GM19239 (cell line): ENCODE measurements around the gene SCCPDH.
"Not testable (repeated sequence)": the region's sequence is repeated elsewhere in the genome, so short reads cannot be mapped to it uniquely, and the experiment has no call there.

Experiments used
- DNase-seq: peaks from one replicate; pipeline ENCODE4 v3.0.0; 2011; ENCODE audit warnings: low spot score; ENCODE audit not compliant: insufficient read length
- FAIRE-seq: peaks from 2 replicates; lab custom pipeline; 2011; peaks lifted over from hg19 to GRCh38; lab: Jason Lieb, UNC

SCCPDH gene

GRCh38 chr1:246795906-246796694 lies 71.9 kb downstream of the SCCPDH start:
- DNase-seq (no peak), FAIRE-seq (no peak)

- FAIRE-seq (no peak), DNase-seq (no peak)
Observed at GRCh38 chr1:246797157-246797556, 72.9 kb downstream of the SCCPDH start.

GRCh38 chr1:246797597-246797996 lies 73.4 kb downstream of the SCCPDH start:
- DNase-seq (no peak), FAIRE-seq (no peak)

- no peak for FAIRE-seq
- DNase-seq = no peak
Observed at GRCh38 chr1:246798107-246798506, 73.9 kb downstream of the SCCPDH start.

DNA sequence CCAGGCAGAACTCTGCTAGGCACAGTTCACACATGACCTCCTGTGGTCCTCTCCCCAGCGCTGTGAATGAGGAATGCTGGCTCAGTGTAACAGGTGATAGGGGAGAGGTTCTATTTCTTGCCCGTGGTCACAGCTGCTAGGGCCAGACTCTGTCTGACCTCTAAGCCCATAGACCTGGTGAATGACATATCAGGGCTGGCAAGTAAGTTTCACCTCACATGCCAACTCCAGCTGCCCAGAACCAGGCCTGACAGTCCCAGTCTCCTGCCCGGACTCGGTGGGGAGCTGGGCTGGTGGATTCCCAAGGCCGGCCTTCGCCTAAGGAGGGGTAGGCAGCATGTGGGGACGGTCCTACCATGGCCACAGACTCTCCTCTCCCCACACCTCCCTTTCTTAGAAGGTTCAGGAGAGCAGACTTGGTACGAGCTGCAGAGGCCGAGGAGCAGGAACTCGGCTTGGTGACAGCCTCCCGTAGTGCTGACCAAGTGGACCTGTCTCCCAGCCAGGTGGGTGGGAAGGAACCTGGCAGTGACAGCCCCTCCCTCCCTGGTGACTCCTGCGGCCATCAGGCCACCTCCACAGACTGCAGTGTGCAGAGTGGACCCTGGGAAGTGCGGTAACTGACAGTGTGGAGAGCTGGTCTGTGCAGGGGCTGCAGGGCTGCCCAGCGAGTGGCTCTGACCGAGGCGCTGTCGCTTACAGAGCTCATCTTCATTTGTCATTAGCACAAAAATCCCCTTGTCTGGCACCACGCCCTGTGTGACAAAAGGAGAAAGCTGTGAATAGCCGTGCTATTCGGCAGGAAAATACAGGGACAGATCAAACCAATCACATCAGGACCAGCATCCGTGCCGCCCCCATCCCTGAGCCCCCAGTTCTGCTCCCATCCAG lies 74.6 kb downstream of the SCCPDH start:
- FAIRE-seq = no peak
- DNase-seq = no peak

DNA sequence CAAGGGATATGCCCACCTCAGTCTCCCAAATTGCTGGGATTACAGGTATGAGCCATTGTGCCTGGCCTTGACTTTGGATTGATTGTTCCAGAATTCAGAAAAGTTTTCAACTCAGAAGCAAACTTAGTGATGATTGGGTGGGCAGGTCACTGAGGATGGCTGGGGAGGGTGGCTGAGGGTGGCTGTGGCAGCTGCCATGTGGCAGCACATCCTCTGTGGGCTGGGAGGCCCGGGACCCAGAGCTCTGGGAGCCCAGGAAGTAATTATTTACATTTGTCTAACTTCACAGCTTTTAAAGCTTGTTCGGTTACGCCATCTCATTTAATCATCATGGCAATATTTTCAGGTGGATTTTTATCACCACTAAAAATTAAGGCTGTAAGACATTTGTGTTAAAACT lies 76.1 kb downstream of the SCCPDH start:
- FAIRE-seq (no peak), DNase-seq (no peak)

GRCh38 chr1:246800756-246801155 lies 76.5 kb downstream of the SCCPDH start:
- FAIRE-seq (no peak), DNase-seq (no peak)

- FAIRE-seq (no peak), DNase-seq (no peak)
Observed at GRCh38 chr1:246801241-246802020, 77.2 kb downstream of the SCCPDH start.

DNA sequence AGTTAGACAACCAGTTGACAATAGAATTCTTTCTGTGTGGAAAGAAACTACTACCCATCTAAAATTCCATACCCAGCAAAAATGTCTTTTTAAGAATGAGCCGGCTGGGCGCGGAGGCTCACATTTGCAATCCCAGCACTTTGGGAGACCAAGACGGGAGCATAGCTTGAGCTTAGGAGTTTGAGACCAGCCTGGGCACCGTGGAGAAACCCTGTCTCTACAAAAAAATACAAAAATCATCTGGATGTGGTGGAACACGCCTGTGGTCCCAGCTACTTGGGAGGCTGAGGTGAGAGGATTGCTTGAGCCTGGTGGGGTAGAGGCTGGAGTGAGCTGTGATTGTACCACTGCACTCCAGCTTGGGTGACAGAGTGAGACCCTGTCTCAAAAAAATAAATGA lies 79.2 kb downstream of the SCCPDH start:
- DNase-seq = no peak
- FAIRE-seq = no peak

DNA sequence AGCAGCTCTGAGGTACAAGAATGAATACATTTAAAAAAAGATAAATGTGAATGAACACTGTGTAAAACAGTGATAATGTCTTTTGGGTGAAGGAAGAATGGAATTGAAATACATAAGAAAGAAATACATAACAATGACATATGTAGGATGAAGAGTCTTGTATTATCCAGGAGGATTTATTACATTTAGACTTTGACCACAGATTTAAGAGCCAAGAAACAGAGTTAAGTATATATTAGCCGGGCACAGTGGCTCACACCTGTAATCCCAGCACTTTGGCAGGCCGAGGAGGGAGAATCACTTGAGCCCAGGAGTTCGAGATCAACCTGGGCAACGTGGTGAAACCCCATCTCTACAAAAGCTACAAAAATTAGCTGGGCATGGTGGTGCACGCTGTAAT lies 79.7 kb downstream of the SCCPDH start:
- FAIRE-seq = no peak
- DNase-seq = no peak

DNA sequence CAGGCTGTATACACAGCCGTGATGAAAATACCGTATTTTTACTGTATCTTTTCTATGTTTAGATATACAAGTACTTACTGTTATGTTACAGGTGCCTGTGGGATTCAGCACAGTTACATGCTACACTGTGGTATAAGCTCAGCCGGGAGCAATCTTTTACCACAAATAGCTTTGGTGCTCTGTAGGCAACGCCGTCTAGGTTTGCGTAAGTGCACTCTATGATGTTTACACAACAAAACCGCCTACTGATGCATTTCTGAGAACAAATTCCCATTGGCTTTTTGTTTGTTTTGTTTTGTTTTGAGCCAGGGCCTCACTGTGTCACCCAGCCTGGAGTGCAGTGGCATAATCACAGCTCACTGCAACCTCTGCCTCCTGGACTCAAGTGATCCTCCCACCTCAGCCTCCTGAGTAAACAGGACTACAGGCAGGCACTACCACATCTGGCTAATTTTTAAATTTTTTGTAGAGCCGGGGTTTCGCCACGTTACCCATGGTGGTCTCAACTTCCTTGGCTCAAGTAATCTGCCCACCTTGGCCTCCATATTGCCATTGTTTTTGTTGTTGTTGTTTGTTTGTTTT lies 81.0 kb downstream of the SCCPDH start:
- DNase-seq = no peak
- FAIRE-seq = no peak

- DNase-seq = no peak
- no peak for FAIRE-seq
Observed at GRCh38 chr1:246809473-246809872, 85.3 kb downstream of the SCCPDH start.

DNA sequence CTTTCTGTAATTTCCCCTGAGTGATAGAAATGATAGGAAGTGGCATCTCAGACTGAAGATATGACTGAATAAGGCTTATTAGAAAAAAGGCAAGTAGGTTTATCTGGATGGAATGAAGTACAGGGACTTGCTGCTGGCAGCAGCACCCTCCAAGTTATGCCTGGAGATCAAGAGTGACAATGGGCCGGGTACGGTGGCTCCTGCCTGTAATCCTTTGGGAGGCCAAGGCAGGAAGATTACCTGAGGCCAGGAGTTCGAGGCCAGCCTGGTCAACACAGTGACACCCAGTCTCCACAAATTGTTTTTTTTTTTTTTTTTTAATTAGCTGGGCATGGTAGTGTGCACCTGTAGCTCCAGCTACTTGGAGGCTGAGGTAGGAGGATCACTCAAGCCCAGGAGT lies 87.8 kb downstream of the SCCPDH start:
- no peak for FAIRE-seq
- DNase-seq = no peak

GRCh38 chr1:246813325-246813724 lies 89.1 kb downstream of the SCCPDH start:
- FAIRE-seq, DNase-seq: not testable (repeated sequence)

GRCh38 chr1:246814890-246815289 lies 90.7 kb downstream of the SCCPDH start:
- DNase-seq (no peak), FAIRE-seq (no peak)

DNA sequence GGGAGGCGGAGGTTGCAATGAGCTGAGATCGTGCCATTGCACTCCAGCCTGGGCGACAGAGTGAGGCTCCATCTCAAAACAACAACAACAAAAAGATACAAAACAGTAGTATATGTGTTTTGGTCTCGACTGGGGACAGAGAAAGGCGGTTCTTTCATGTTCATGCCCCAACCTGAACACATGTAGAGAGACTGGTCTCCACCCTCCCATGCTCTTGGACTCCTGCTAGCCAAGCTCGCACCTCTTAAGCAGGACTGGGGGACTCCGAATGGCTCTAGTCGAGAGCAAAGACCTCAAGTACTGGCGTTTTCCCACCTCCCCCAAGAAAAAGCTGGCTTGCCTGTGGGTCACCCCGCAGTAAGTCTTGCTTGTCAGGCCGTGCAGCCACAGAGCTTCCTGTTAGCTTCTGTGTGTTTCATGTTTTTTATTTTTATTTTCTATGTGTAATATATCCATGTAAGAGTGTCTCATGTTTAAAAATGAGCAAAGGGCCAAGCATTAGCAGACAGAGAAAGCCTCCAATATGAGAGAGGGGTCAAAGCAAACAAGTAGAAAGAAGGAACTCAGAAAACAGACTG lies 91.6 kb downstream of the SCCPDH start:
- no peak for FAIRE-seq
- DNase-seq = no peak
